ENCODE data around the gene CCKAR.
"Not testable (repeated sequence)": the region's sequence is repeated elsewhere in the genome, so short reads cannot be mapped to it uniquely, and the experiment has no call there.

The CCKAR gene

GRCh38 chr4:26515936-26516335 is 25.7 kb upstream of the CCKAR start:
- Histone ChIP-seq H3K27me3 (ENCODE audit: insufficient read depth, low read depth, severe bottlenecking) (no peaks in the 10 kb centered on the region), H3K36me3 (no peaks in the 10 kb centered on the region), H3K9me3 (ENCODE audit: severe bottlenecking) (no peaks in the 10 kb centered on the region), H3K27ac (no peak overlapping the region), H3K4me3 (ENCODE audit: low read depth, low read length) (no peak overlapping the region)
- no peak for DNase-seq
- no peak for TF ChIP-seq CTCF (IDR thresholded peaks at IDR 0.05; ENCODE audit: low read depth, low read length)

- Histone ChIP-seq H3K27ac (no peak overlapping the region), H3K27me3 (ENCODE audit: insufficient read depth, low read depth, severe bottlenecking) (no peaks in the 10 kb centered on the region), H3K36me3 (no peaks in the 10 kb centered on the region), H3K9me3 (ENCODE audit: severe bottlenecking) (no peaks in the 10 kb centered on the region), H3K4me3 (ENCODE audit: low read depth, low read length) (no peak overlapping the region)
- no peak for DNase-seq
- TF ChIP-seq CTCF (IDR thresholded peaks at IDR 0.05; ENCODE audit: low read depth, low read length), result no peak
Measured at GRCh38 chr4:26510334-26510964, 20.2 kb upstream of the CCKAR start.

- no peak for TF ChIP-seq CTCF (IDR thresholded peaks at IDR 0.05; ENCODE audit: low read depth, low read length)
- H3K27me3 ChIP-seq (ENCODE audit: insufficient read depth, low read depth, severe bottlenecking), result no peaks in the 10 kb centered on the region
- H3K4me3 ChIP-seq (ENCODE audit: low read depth, low read length), result no peak overlapping the region
- H3K27ac ChIP-seq, result no peak overlapping the region
- H3K36me3 ChIP-seq, result no peaks in the 10 kb centered on the region
- DNase-seq, result no peak
- no peaks in the 10 kb centered on the region for H3K9me3 ChIP-seq (ENCODE audit: severe bottlenecking)
Measured at GRCh38 chr4:26509681-26510333, 19.5 kb upstream of the CCKAR start.

- H3K36me3 ChIP-seq, result no peaks in the 10 kb centered on the region
- no peak for DNase-seq
- H3K9me3 ChIP-seq (ENCODE audit: severe bottlenecking), result no peaks in the 10 kb centered on the region
- H3K4me3 ChIP-seq (ENCODE audit: low read depth, low read length), result no peak overlapping the region
- no peak overlapping the region for H3K27ac ChIP-seq
- TF ChIP-seq CTCF (IDR thresholded peaks at IDR 0.05; ENCODE audit: low read depth, low read length), result no peak
- no peaks in the 10 kb centered on the region for H3K27me3 ChIP-seq (ENCODE audit: insufficient read depth, low read depth, severe bottlenecking)
Measured at GRCh38 chr4:26507286-26507685, 17.0 kb upstream of the CCKAR start.

- TF ChIP-seq CTCF (IDR thresholded peaks at IDR 0.05; ENCODE audit: low read depth, low read length), result no peak
- H3K27me3 ChIP-seq (ENCODE audit: insufficient read depth, low read depth, severe bottlenecking), result no peaks in the 10 kb centered on the region
- H3K9me3 ChIP-seq (ENCODE audit: severe bottlenecking), result no peaks in the 10 kb centered on the region
- DNase-seq, result no peak
- H3K36me3 ChIP-seq, result no peaks in the 10 kb centered on the region
- H3K4me3 ChIP-seq (ENCODE audit: low read depth, low read length), result no peak overlapping the region
- H3K27ac ChIP-seq, result no peak overlapping the region
Measured at GRCh38 chr4:26503844-26504243, 13.6 kb upstream of the CCKAR start.

GRCh38 chr4:26503427-26503826 is 13.1 kb upstream of the CCKAR start:
- no peaks in the 10 kb centered on the region for H3K27me3 ChIP-seq (ENCODE audit: insufficient read depth, low read depth, severe bottlenecking)

GRCh38 chr4:26500565-26500999 is 10.3 kb upstream of the CCKAR start:
- not testable (repeated sequence) for H3K36me3 ChIP-seq; H3K9me3 ChIP-seq (ENCODE audit: severe bottlenecking); DNase-seq; H3K27ac ChIP-seq; H3K4me3 ChIP-seq (ENCODE audit: low read depth, low read length); H3K27me3 ChIP-seq (ENCODE audit: insufficient read depth, low read depth, severe bottlenecking)

More at GRCh38 chr4:26503427-26503826, 13.1 kb upstream of the CCKAR start:
- no peak for TF ChIP-seq CTCF (IDR thresholded peaks at IDR 0.05; ENCODE audit: low read depth, low read length)
- Histone ChIP-seq H3K4me3 (ENCODE audit: low read depth, low read length) (no peak overlapping the region), H3K27ac (no peak overlapping the region), H3K9me3 (ENCODE audit: severe bottlenecking) (no peaks in the 10 kb centered on the region), H3K36me3 (no peaks in the 10 kb centered on the region)
- no peak for DNase-seq

Data from WERI-Rb-1 (cell line).